PFSK-1 (cell line): ENCODE data around the gene FGF19.

Experiments
- FOXP2 ChIP-seq: optimal IDR thresholded peaks from 2 replicates; pipeline ENCODE3; 2011; ENCODE audit warnings: borderline replicate concordance, control low read depth, inconsistent platforms; ENCODE audit not compliant: insufficient read depth; ENCODE audit errors: extremely low read length, extremely low read depth
- POLR2AphosphoS5 ChIP-seq: IDR thresholded peaks from 2 replicates; pipeline ENCODE4 v1.6.1; 2012; ENCODE audit warnings: low read depth, mild to moderate bottlenecking, control low read depth, low read length, moderate library complexity
- REST ChIP-seq, 2 experiments: IDR thresholded peaks; 2 replicates each; pipeline versions ENCODE4 v1.6.1 to v1.8.0; 2011 to 2012; ENCODE audit warnings: low read depth in 2 of 2, low read length in 2 of 2, control low read depth in 1 of 2, inconsistent platforms in 1 of 2, mild to moderate bottlenecking in 1 of 2, moderate library complexity in 1 of 2; ENCODE audit not compliant: insufficient read depth in 1 of 2
- SIN3A ChIP-seq: IDR thresholded peaks from 2 replicates; pipeline ENCODE4 v1.6.1; 2012; ENCODE audit warnings: mild to moderate bottlenecking, low read length, moderate library complexity, borderline replicate concordance; ENCODE audit not compliant: insufficient read depth
- TAF1 ChIP-seq: IDR thresholded peaks from 2 replicates; pipeline ENCODE4 v1.6.1; 2012; ENCODE audit warnings: low read length, control low read depth, borderline replicate concordance; ENCODE audit not compliant: insufficient read depth

- no peak for TF ChIP-seq SIN3A
- TF ChIP-seq TAF1: no peak
- TF ChIP-seq REST (IDR thresholded peaks at IDR 0.05; ENCODE audit: insufficient read depth in 1 of 2, low read depth in 2 of 2, low read length in 2 of 2): no peak
- TF ChIP-seq POLR2AphosphoS5: no peak; the same call in 1 of the 2 replicates
- TF ChIP-seq FOXP2: no peak
Measured at GRCh38 chr11:69652999-69653398, 50.8 kb downstream of the FGF19 start.
